Measurements from ENCODE around the gene CCL8.

- TF ChIP-seq CTCF (IDR thresholded peaks at IDR 0.05; ENCODE audit: low read length), result no peak
- TF ChIP-seq EZH2phosphoT487 (IDR thresholded peaks at IDR 0.05; ENCODE audit: low read length), result no peak
Measured at GRCh38 chr17:34299027-34299426, 20.2 kb upstream of the CCL8 start.

Data from MM.1S (cell line).